Keratinocyte (primary cell): ENCODE measurements around the gene OSBPL10. TPM values are rescaled to one million over a fixed set of nuclear protein-coding genes. Genes with fewer than 3 reads are reported as not detected.

Experiments used
- DNase-seq: peaks from one replicate; pipeline ENCODE4 v3.0.0-alpha.2; 2011; ENCODE audit warnings: low read depth, missing footprints, low spot score
- FAIRE-seq: peaks from 2 replicates; lab custom pipeline; 2011; peaks lifted over from hg19 to GRCh38; lab: Jason Lieb, UNC
- H2AFZ ChIP-seq: 2 replicates; pipeline ENCODE4 v1.6.0; 2012; ENCODE audit warnings: low read length, control low read depth, inconsistent platforms; ENCODE audit not compliant: control insufficient read depth
- H3K27ac ChIP-seq: 2 replicates; pipeline ENCODE4 v1.5.1; 2011; ENCODE audit warnings: low read length; ENCODE audit not compliant: control insufficient read depth, insufficient read depth
- H3K27me3 ChIP-seq: 3 replicates; pipeline ENCODE4 v1.6.0; 2011; ENCODE audit warnings: low read length; ENCODE audit not compliant: control insufficient read depth, insufficient read depth; ENCODE audit errors: extremely low read depth
- H3K36me3 ChIP-seq, 2 experiments: 2 replicates in 1 of 2; 3 replicates in 1 of 2; pipeline ENCODE4 v1.5.1; 2011; ENCODE audit warnings: low read length in 2 of 2, mild to moderate bottlenecking in 1 of 2; ENCODE audit not compliant: control insufficient read depth in 2 of 2, insufficient read depth in 2 of 2; ENCODE audit errors: extremely low read depth in 1 of 2
- H3K4me1 ChIP-seq: 3 replicates; pipeline ENCODE4 v1.5.1; 2011; ENCODE audit warnings: low read length; ENCODE audit not compliant: control insufficient read depth, insufficient read depth; ENCODE audit errors: extremely low read depth
- H3K4me2 ChIP-seq: 3 replicates; pipeline ENCODE4 v1.6.0; 2011; ENCODE audit warnings: low read depth, low read length; ENCODE audit not compliant: control insufficient read depth, insufficient read depth; ENCODE audit errors: extremely low read depth
- H3K4me3 ChIP-seq, 3 experiments: fragments of 200-600 bp in 1 of 3; sonication (generic) in 1 of 3; 2 replicates in 2 of 3; 3 replicates in 1 of 3; pipeline ENCODE4 v1.5.1; 2011 to 2016; ENCODE audit warnings: low read length in 3 of 3, mild to moderate bottlenecking in 3 of 3, control low read depth in 2 of 3, inconsistent platforms in 1 of 3, low read depth in 1 of 3, mixed read lengths in 1 of 3, mixed run types in 1 of 3, moderate library complexity in 1 of 3; ENCODE audit not compliant: control insufficient read depth in 2 of 3, insufficient read depth in 2 of 3; ENCODE audit errors: extremely low read depth in 1 of 3
- H3K79me2 ChIP-seq: 2 replicates; pipeline ENCODE4 v1.6.0; 2012; ENCODE audit warnings: low read length; ENCODE audit not compliant: control insufficient read depth, insufficient read depth
- H3K9ac ChIP-seq: 3 replicates; pipeline ENCODE4 v1.6.0; 2011; ENCODE audit warnings: low read length; ENCODE audit not compliant: control insufficient read depth, insufficient read depth; ENCODE audit errors: extremely low read depth
- H3K9me1 ChIP-seq: 3 replicates; pipeline ENCODE4 v1.6.0; 2011; ENCODE audit warnings: low read length; ENCODE audit not compliant: control insufficient read depth, insufficient read depth; ENCODE audit errors: extremely low read depth
- H3K9me3 ChIP-seq: 2 replicates; pipeline ENCODE4 v1.5.1; 2012; ENCODE audit warnings: low read depth, low read length; ENCODE audit not compliant: control insufficient read depth
- H4K20me1 ChIP-seq: 3 replicates; pipeline ENCODE4 v1.6.0; 2011; ENCODE audit warnings: low read length; ENCODE audit not compliant: control insufficient read depth, insufficient read depth; ENCODE audit errors: extremely low read depth
- CTCF ChIP-seq, 3 experiments: IDR thresholded peaks in 1 of 3; conservative IDR thresholded peaks in 1 of 3; optimal IDR thresholded peaks in 1 of 3; 2 replicates in 2 of 3; 3 replicates in 1 of 3; pipeline versions ENCODE3 to v1.5.1; 2011; ENCODE audit warnings: low read length in 3 of 3, mild to moderate bottlenecking in 3 of 3, moderate library complexity in 2 of 3, control low read depth in 1 of 3, inconsistent platforms in 1 of 3; ENCODE audit not compliant: insufficient read depth in 2 of 3; ENCODE audit errors: extremely low read depth in 1 of 3
- EZH2 ChIP-seq: IDR thresholded peaks from one replicate; pipeline ENCODE4 v1.6.1; 2012; ENCODE audit warnings: inconsistent platforms, mild to moderate bottlenecking, low read length, moderate library complexity
- dilution Hi-C: fragments of 300-500 bp; cut with MboI; formaldehyde crosslinking; loops from one replicate; pipeline ENCODE4 v1.7.0; 2020; ENCODE audit warnings: low sequenced_read_pairs; ENCODE audit not compliant: extremely low pct_ligation_motif_present
- polyA plus RNA-seq, 5 experiments: library from polyadenylated mRNA; depleted of rRNA in 3 of 5; stranded (reverse) in 3 of 5; stranded (forward) in 1 of 5; unstranded in 1 of 5; fragments of >200 nt; gene quantifications; 1 replicate in 1 of 5; 2 replicates in 3 of 5; 3 replicates in 1 of 5; pipeline versions ENCODE4 v1.2.1 to v1.2.3, GENCODE V29; 2011 to 2012; ENCODE audit warnings: missing spikeins in 2 of 5, low read depth in 1 of 5, low replicate concordance in 1 of 5

The OSBPL10 gene
- polyA plus RNA-seq, 1 donor (not counting 4 experiments of a cell fraction or from before 2014, with no cell fraction given): 50.1 TPM

- FAIRE-seq: no peak
- dilution Hi-C loops: no loop called here
- DNase-seq: no peak
- H3K4me2 ChIP-seq: no peak overlapping the region
- no peaks in the 10 kb centered on the region for H3K27me3 ChIP-seq
- H3K4me1 ChIP-seq: no peaks in the 10 kb centered on the region
- no peaks in the 10 kb centered on the region for H4K20me1 ChIP-seq
- H3K9ac ChIP-seq: no peak overlapping the region
- TF ChIP-seq EZH2: no peak
- TF ChIP-seq CTCF (optimal IDR thresholded peaks at IDR 0.05 in 1 of 3, IDR thresholded peaks at IDR 0.05 in 1 of 3, conservative IDR thresholded peaks at IDR 0.05 in 1 of 3; ENCODE audit: extremely low read depth in 1 of 3, insufficient read depth in 2 of 3, low read length in 3 of 3): no peak
- peaks cover 12 to 18% of the 10 kb centered on the region in 2 experiments for H3K36me3 ChIP-seq
- H3K4me3 ChIP-seq: no peak overlapping the region
- H3K27ac ChIP-seq: no peak overlapping the region
- no peak overlapping the region for H2AFZ ChIP-seq
- H3K9me3 ChIP-seq: no peaks in the 10 kb centered on the region
- H3K9me1 ChIP-seq: no peaks in the 10 kb centered on the region
- no peaks in the 10 kb centered on the region for H3K79me2 ChIP-seq
Observed at GRCh38 chr3:31693346-31693745, 287.7 kb downstream of the OSBPL10 start.

DNA sequence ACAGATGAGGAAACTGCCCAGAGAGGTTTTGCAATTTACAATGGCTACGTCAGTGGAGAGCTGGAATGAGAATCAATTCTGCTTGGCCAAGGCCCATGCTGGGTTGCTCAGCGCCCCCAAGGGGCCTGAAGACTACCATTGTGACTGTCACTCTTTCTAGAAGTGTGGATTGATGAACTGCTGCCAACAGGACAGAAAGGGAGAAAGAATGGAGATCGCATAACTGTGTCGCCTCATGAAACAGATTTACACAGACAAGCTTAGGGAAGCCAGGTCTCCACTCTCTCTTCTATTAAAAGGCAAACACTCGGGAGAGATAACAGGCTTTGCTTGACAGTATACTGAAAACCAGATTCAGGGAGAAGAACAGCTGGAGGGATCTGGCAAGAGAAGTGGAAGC lies 288.3 kb downstream of the OSBPL10 start:
- no peaks in the 10 kb centered on the region for H3K79me2 ChIP-seq
- dilution Hi-C loops: no loop called here
- no peak overlapping the region for H3K27ac ChIP-seq
- no peak overlapping the region for H2AFZ ChIP-seq
- DNase-seq (no peak), FAIRE-seq (no peak)
- no peak overlapping the region for H3K9ac ChIP-seq
- H3K27me3 ChIP-seq: no peaks in the 10 kb centered on the region
- no peaks in the 10 kb centered on the region for H3K9me3 ChIP-seq
- peaks cover 12 to 18% of the 10 kb centered on the region in 2 experiments for H3K36me3 ChIP-seq
- H3K9me1 ChIP-seq: no peaks in the 10 kb centered on the region
- H3K4me2 ChIP-seq: no peak overlapping the region
- TF ChIP-seq EZH2 (no peak), CTCF (optimal IDR thresholded peaks at IDR 0.05 in 1 of 3, IDR thresholded peaks at IDR 0.05 in 1 of 3, conservative IDR thresholded peaks at IDR 0.05 in 1 of 3; ENCODE audit: extremely low read depth in 1 of 3, insufficient read depth in 2 of 3, low read length in 3 of 3) (peak in 1 of 3 experiments; percentile 2)
- no peak overlapping the region for H3K4me3 ChIP-seq
- no peaks in the 10 kb centered on the region for H3K4me1 ChIP-seq
- no peaks in the 10 kb centered on the region for H4K20me1 ChIP-seq
